ENCODE measurements around the gene LCOR. TPM values are rescaled to one million over a fixed set of nuclear protein-coding genes. Genes with fewer than 3 reads are reported as not detected.
A peak's percentile ranks its signal among the peaks of the same experiment; 100 is the strongest.
"Not testable (repeated sequence)": the region's sequence is repeated elsewhere in the genome, so short reads cannot be mapped to it uniquely, and the experiment has no call there.

Gene LCOR
- total RNA-seq, 1 donor = 58.7 TPM

- TF ChIP-seq CTCF (IDR thresholded peaks at IDR 0.05; ENCODE audit: insufficient read depth, low read depth, low read length) = no peak
- DNase-seq (ENCODE audit: low read depth) = no peak
- H3K4me3 ChIP-seq (ENCODE audit: low read depth, low read length) = no peak overlapping the region
Observed at GRCh38 chr10:97031459-97031858, 199.4 kb downstream of the LCOR start.

- no peak for DNase-seq (ENCODE audit: low read depth)
- H3K4me3 ChIP-seq (ENCODE audit: low read depth, low read length) = no peak overlapping the region
- TF ChIP-seq CTCF (IDR thresholded peaks at IDR 0.05; ENCODE audit: insufficient read depth, low read depth, low read length) = no peak
Observed at GRCh38 chr10:97032624-97033023, 200.5 kb downstream of the LCOR start.

GRCh38 chr10:97033841-97034240, 201.7 kb downstream of the LCOR start:
- not testable (repeated sequence) for DNase-seq (ENCODE audit: low read depth); H3K4me3 ChIP-seq (ENCODE audit: low read depth, low read length)

GRCh38 chr10:97034301-97034700, 202.2 kb downstream of the LCOR start:
- no peak for DNase-seq (ENCODE audit: low read depth)
- no peak for TF ChIP-seq CTCF (IDR thresholded peaks at IDR 0.05; ENCODE audit: insufficient read depth, low read depth, low read length)
- no peak overlapping the region for H3K4me3 ChIP-seq (ENCODE audit: low read depth, low read length)

- no peak for TF ChIP-seq CTCF (IDR thresholded peaks at IDR 0.05; ENCODE audit: insufficient read depth, low read depth, low read length)
- no peak for DNase-seq (ENCODE audit: low read depth)
- H3K4me3 ChIP-seq (ENCODE audit: low read depth, low read length) = no peak overlapping the region
Observed at GRCh38 chr10:97034958-97035769, 203.1 kb downstream of the LCOR start.

- peak; percentile 72 for DNase-seq (ENCODE audit: low read depth)
- TF ChIP-seq CTCF (IDR thresholded peaks at IDR 0.05; ENCODE audit: insufficient read depth, low read depth, low read length) = peak; percentile 87
- H3K4me3 ChIP-seq (ENCODE audit: low read depth, low read length) = peak overlapping the region; percentile 45
Observed at GRCh38 chr10:97037365-97038361, 205.6 kb downstream of the LCOR start.

GRCh38 chr10:97038688-97039087, 206.6 kb downstream of the LCOR start:
- DNase-seq (ENCODE audit: low read depth) = no peak
- no peak overlapping the region for H3K4me3 ChIP-seq (ENCODE audit: low read depth, low read length)
- no peak for TF ChIP-seq CTCF (IDR thresholded peaks at IDR 0.05; ENCODE audit: insufficient read depth, low read depth, low read length)

All from fibroblast of villous mesenchyme (primary cell).